HG03439 (cell line): Measurements from ENCODE around the gene KPNB1.
"Not testable (repeated sequence)": the region's sequence is repeated elsewhere in the genome, so short reads cannot be mapped to it uniquely, and the experiment has no call there.

Experiments used
- ATAC-seq: cut with Tn5 transposase; IDR thresholded peaks from one replicate; pipeline ENCODE4 v1.9.1; 2021; ENCODE audit warnings: mild to moderate bottlenecking, moderate library complexity; ENCODE audit not compliant: unreplicated experiment

KPNB1 gene

DNA sequence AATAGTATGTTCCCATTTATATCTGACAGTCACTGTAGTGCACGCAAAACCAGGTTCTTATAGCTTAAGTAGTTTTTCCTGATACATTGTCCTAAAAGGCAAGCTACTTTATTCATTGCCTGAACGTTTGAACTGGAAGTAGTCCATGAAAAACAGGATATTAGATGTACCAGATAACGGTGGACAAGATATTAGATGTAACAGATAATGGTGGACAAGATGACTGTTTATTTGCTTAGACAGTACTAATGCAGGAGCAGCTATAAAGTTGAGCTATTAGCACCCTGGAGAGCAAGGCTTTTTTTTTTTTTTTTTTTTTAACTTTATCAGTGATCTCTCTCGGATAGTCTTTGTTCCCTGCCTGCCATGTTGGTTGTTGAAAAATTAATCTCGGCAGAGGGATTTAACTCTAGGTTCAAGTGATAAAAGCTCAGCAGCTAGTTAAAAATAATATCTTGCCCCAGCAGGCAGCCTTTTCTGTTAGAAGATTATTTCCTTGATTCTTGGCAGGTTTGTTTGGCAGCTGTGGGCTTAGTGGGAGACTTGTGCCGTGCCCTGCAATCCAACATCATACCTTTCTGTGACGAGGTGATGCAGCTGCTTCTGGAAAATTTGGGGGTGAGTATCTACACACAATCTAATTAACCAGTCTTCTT, 26.9 kb downstream of the KPNB1 start:
- no peak for ATAC-seq

DNA sequence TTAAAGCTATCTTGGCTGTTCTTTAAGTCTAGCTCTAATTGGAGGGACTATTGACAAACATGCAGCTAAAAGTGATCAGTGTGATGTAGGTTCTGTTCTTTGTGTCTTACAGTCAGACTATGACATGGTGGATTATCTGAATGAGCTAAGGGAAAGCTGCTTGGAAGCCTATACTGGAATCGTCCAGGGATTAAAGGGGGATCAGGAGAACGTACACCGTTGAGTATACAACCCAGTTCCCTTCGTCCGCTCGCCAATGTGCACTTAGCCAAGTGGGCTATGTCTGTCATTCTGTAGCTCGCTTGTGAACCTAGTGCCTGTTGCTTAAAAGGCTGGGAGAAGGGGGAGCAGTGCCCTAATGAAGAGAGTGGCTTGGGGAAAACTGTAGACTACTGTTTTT, 28.5 kb downstream of the KPNB1 start:
- no peak for ATAC-seq

DNA sequence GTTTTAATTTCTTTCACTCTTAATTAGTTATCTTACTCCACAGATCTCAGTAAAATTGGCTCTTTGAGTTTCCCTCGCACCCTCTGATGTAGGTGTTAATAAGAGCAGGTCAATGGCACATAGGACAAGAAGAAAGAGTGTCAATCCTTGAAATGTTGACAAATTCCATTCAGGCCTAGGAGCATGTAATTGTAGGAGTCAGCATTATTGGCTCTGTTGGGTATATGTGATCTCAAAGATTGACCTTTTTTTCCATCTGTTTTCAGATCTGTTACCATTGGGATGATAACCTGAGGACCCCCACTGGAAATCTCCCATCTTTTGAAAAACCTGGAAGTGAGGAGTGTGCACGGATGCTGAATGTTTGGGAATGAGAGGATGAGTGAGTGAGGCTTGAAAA, 32.4 kb downstream of the KPNB1 start:
- no peak for ATAC-seq

DNA sequence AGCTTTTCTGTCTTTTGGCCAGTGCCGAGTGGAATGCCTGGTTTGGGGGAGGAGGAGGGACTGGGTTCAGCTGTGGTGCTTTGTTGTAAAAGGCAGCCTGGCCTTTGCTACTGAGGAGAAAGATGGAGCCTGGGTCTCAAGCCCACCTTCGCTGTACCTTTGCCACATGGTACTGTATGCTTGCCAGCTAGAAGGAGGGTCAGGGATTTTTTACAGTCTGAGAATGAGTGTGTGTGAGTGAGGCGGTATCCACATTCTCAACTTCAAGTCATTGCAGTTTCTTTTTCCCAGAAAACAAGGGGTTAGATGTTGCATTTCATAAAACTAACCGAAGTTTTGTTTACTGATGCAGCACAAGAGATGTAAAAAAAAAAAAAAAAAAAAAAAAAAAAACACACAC, 33.0 kb downstream of the KPNB1 start:
- ATAC-seq: not testable (repeated sequence)

DNA sequence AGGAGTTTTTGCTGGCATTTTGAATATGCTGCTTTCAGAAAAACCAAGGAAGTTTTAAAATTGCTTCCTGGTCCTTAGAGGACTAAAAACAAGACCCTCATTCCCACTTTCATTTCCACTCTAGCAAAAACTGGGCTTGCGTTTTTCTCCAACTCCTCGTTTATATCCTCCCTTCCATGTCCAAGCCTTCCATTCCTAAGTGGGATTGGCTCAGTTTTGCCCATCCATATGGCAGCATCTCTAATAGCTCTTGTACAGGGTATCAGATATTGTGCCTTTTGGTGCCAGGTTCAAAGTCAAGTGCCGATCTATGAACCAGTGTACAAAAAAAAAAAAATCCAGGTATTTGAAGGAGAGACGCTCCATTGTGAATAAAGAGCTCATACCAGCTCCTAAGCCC, 34.3 kb downstream of the KPNB1 start:
- ATAC-seq: no peak

DNA sequence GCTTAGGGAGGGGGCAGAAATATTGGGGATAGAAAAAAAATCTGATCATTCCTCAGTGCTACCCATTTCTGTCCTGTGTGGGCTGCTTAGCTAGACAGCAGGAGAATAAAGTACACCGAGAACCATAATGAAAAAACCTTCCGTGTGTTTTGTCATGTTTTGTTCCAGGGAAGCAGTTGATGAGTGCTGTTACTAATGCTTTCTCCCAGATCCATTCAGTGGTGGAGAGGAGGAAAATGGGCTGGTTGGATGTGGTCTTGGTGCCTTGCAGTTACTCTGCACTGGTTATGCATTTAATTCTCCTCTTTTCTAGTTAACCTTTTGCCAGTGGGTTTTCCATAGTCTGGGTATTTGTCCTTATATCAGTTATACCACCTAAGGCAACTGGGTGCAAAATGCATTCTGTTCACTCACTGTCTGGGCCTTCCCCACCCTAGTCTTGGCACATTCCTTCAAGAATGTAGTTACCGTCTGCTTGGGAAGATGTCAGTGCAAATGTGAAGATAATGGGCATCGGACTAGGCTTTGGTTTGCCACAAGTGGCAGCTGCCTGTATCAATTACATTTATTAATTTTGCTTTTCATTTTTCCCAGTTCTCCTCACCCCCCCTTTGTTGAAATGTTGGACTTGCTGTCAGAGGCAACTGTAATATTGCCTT, 34.9 kb downstream of the KPNB1 start:
- no peak for ATAC-seq

DNA sequence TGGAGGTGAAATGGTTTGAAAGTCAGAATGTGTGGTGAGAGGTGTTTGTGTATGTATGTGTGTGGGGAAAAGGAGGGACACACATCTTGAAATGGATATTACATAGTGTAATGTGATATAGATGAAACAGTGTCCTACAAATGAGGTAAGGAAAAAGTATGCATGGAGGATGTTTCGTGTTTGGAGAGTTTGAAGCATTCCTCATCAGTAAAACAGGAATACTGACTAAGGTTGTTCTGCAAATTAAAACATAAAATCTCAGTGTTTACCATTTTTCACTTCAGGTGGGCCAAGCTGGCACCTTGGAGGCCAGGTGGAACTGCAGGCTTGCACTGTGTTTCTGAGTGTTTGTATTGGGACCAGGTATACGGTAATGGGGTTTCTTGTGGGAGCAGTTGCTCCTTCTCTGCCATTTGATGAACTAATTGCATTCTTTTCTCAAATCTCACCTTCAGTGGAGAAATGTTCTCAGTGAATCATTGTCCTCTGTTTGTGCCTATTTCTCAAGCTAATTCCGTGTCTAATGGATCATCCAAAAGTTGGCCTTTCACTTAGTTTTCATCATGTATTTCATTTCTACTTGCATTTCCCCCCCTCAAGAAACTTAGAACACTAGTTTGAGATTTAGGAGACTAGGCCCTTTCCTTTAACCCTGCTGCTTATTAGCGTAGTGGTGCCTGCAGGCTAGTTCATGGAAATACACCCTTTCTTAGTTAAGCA, 36.0 kb downstream of the KPNB1 start:
- ATAC-seq: no peak

- ATAC-seq: no peak
Measured at GRCh38 chr17:47686276-47686635, 36.5 kb downstream of the KPNB1 start.

DNA sequence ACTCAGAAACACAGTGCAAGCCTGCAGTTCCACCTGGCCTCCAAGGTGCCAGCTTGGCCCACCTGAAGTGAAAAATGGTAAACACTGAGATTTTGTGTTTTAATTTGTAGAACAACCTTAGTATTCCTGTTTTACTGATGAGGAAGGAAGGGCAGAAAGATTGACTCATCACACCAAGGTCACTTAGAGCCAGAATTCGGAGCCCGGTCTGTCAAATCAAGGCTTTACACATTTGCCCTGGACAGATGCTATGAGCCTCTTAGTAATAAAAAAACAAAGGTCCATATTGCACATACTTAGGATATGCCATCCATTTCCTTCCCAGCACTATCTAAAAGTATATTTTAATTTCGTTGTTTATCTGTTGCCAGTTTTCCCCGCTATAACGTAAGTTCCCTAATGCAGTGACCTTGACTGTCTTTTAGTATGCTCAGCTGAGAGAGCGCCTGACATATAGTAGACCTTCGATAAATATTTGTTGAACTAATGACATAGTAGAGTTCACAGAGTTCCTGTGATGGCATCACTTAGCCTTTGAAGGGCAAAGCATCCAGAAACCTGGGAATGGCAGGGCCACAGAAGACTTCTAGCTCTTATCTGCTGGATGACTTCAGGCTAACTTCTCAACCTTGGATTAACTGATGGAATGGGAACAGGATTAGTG, 37.1 kb downstream of the KPNB1 start:
- ATAC-seq: no peak

DNA sequence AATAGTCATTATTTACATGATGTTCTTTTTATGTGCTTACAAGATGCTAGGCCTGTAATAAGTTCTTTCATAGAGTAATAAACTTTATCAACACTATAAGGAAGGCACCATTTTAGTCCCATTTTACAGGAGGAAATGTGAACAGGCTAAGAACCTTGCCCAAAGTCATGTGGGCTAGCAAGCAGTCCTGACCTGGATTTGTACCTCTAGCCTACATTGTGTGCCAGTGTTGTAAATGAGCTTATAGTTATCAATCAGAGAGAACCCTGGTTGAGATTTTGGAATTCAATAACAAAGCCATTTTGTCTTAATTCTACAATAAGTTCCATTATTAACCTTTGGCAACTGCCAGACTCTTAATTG, 37.6 kb downstream of the KPNB1 start:
- ATAC-seq: no peak

DNA sequence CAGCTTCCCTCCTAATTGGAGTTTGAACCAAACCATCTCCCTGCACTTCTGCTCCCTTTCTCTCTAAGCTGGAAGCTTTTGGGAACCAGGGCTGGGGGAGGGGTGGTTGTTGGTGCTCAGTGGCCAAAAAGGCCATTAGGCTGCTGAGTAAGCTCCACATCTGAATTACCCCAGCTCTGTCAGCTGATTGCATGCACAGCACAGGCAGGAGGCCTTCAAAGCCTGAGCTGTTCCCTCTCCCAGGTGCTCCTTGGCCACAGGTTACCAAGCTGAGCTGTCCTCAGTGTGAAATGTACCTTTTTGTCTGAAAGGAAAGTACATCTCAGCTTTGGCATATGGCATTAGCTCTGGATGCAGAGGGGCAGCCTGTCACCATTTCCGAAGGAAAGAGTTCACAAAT, 38.0 kb downstream of the KPNB1 start:
- no peak for ATAC-seq

DNA sequence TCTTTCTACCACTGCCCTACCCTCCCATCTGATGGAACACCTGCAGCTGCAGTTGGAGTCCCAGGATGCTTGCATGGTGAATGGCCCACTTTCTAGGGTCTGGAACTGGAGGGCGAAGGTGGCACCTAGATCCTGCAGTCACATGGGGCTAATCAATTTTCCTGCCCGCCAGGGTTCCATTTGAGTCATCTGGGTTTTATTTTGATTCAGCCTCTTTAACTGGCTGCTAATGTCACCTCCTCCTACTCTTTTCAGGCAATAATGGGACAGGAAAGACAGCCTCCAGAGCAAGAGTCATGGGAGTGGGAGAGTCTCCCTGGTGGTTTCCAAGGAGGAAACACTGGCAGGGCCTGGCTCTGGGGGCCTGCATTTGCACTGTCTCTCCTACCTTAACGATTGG, 40.4 kb downstream of the KPNB1 start:
- no peak for ATAC-seq

DNA sequence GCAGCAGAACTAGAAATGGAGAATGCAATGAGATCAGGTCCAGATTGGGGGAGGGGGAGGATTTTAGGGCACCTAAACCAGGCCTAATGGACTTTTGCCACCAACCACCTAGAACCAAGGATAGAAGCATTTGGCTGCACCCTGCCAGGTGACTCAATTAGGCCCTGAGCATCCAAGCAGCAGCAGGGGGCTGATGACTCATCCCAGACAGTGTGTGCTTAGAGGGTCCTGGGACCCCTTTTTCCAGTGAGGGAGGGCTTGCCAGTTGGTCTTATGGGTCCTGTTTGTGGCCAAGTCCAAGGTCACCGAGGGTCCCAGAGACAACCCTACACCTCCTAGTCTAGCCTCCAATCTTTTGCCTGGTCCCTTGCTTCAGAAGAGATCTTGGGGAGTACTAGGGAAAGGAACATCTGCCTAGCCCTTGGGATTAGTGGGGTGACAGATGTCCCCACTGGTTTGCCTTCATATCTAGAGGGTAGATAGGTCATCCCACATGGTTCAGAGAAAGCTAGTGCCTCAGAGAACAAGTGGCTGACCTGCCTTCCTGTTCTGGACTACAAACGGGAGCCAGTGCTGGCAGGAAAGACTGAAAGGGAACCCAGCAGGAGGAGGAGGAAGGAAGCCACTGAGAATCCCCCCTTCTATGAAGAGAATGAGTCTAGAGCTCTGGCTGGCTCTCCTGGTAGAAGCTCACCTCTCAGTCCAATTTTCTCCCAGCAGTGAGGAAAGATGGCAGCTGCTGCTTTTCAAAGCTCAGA, 42.6 kb downstream of the KPNB1 start:
- no peak for ATAC-seq

DNA sequence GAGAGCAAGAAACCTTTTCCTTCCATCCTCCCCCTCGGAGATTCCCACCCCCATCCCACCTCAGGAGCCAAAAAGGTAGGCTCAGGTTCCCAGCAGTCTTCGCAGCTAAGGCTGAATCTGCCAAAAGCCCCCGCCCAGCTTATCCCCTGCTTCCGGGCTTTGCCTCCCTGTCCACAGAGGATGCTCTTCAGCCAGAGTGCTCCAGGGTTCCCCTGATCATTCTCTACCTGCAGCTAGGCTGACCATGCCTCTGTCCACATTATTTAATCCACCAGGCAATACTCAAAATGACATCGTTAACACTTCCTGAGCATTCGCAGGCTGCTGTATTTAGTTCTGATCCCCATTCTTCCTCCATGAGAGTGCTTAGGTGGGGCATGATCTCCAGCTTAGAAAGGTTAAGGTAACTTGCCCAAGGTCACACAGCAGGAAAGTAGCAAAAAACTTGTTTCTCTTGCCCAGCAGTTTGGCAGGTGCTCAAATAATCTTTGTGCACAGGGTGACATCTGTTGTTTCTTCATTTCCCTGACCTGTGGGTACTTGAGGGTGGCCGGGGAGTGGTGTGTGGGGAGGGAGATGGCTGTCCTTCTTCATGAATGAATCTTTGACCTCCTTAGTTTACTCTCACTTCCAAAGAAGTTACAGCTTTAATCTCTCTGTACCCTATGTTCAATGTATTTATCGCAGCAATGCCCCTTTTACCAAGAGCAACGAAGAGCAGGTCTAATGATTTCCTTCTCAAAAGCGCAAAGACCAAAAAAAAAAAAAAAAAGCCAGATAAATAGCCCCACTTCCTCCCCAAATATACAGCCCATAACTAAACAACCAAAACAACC, 43.4 kb downstream of the KPNB1 start:
- ATAC-seq: no peak

- ATAC-seq: no peak
Measured at GRCh38 chr17:47693731-47694580, 44.2 kb downstream of the KPNB1 start, which contains the start of gene TBKBP1. Gene TBKBP1, plus strand, starts transcription at chr17:47694161. Its CDS starts 1,952 bp downstream, at chr17:47696113.

DNA sequence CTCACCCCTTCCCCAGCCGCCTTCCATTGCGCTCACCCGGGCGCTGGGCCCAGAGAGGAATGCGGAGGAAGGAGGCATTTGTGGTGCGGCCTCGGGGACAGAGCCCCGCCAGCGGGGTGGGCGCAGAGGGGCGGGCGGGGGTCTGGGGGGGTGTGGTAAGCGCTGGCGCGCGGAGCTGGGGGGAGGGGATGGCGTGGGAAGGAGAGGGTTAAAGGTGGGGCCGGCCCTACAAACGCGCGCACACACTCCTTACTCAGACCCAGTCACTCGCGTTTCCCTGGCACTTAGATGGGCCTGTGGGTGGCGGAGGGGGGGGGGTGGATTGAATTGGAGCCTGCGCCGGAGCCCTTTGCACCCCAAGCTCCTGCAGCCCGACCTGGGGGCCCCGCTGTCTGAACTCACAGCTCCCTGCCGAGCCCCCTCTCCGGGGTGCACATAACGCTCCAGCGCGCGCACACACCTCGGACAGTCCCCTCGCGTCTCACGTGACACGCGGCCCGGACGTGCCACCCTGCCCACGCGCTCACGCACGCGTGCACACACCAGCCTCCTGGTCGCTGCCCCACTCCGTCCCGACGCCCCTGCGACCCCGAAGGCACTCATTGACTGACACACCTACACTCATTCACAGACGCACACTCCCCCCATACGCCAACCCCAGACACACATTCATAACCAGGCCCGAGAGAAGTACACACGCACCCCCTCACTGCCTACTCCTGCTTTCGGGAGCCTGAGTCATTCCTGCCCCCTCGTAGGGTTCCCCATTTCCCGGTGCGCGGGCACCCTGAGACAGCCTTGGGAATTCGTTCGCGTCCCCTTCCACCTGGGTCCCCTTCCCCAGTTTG, 45.1 kb downstream of the KPNB1 start:
- no peak for ATAC-seq

- ATAC-seq: no peak
Measured at GRCh38 chr17:47695429-47696376, 46.0 kb downstream of the KPNB1 start.
